B cell (primary cell): ENCODE results near the gene GPRC5D. TPM values are rescaled to one million over a fixed set of nuclear protein-coding genes. Genes with fewer than 3 reads are reported as not detected.

Experiments
- ATAC-seq: fragments of 200-7000 bp; cut with Tn5 transposase; one replicate; pipeline ENCODE4 v1.10.0; 2021; ENCODE audit warnings: low read depth, mild to moderate bottlenecking, moderate number of reproducible peaks, moderate library complexity
- CTCF ChIA-PET: fragments of 350-600 bp; sonication (Branson Sonifier 250); formaldehyde crosslinking; loops from one replicate; lab custom pipeline; 2021; ENCODE audit warnings: antibody characterized with exemption, inconsistent platforms; lab: Charles Lee
- POLR2A ChIA-PET: fragments of 350-600 bp; sonication (Branson Sonifier 250); formaldehyde crosslinking; loops from one replicate; lab custom pipeline; 2021; ENCODE audit warnings: antibody characterized with exemption; lab: Charles Lee
- DNase-seq: peaks from one replicate; pipeline ENCODE4 v3.0.0; 2013
- H2AFZ ChIP-seq: 2 replicates; pipeline ENCODE4 v1.6.1; 2012; ENCODE audit warnings: mild to moderate bottlenecking, low read depth, low read length; ENCODE audit not compliant: insufficient read depth, poor library complexity, severe bottlenecking
- H3K27ac ChIP-seq, 2 donors: 1 replicate in 1 of 2; 2 replicates in 1 of 2; pipeline ENCODE4 v1.5.1; 2012 to 2013; ENCODE audit warnings: low read length in 2 of 2, mild to moderate bottlenecking in 2 of 2, moderate library complexity in 1 of 2
- H3K27me3 ChIP-seq, 4 experiments: fragments of 200-600 bp in 1 of 4; sonication (generic) in 1 of 4; replicated peaks in 1 of 4; 1 replicate in 2 of 4; 2 replicates in 2 of 4; pipeline versions ENCODE4 v1.6.1 to v1.7.0; 2013 to 2016; ENCODE audit warnings: low read length in 3 of 4, mild to moderate bottlenecking in 2 of 4, mixed read lengths in 1 of 4, moderate library complexity in 1 of 4; ENCODE audit not compliant: insufficient read depth in 4 of 4, control insufficient read depth in 3 of 4; ENCODE audit errors: control extremely low read depth in 1 of 4
- H3K36me3 ChIP-seq, 2 experiments: replicated peaks in 1 of 2; 1 replicate in 1 of 2; 2 replicates in 1 of 2; pipeline versions ENCODE4 v1.6.1 to v1.7.1; 2013; ENCODE audit warnings: low read length in 1 of 2; ENCODE audit not compliant: insufficient read depth in 2 of 2, control insufficient read depth in 1 of 2; ENCODE audit errors: control extremely low read depth in 1 of 2, extremely low read depth in 1 of 2
- H3K4me1 ChIP-seq, 2 donors: fragments of 200-600 bp in 1 of 2; sonication (generic) in 1 of 2; 1 replicate in 1 of 2; 2 replicates in 1 of 2; pipeline versions ENCODE4 v1.5.1 to v1.6.1; 2013 to 2017; ENCODE audit warnings: low read length in 2 of 2; ENCODE audit not compliant: control insufficient read depth in 2 of 2, insufficient read depth in 2 of 2
- H3K4me2 ChIP-seq: replicated peaks from 2 replicates; pipeline ENCODE3; 2012; ENCODE audit warnings: mild to moderate bottlenecking, low read depth, low read length; ENCODE audit not compliant: poor library complexity, severe bottlenecking
- H3K4me3 ChIP-seq, 5 experiments: fragments of 200-600 bp in 1 of 5; sonication (generic) in 1 of 5; 1 replicate in 3 of 5; 2 replicates in 2 of 5; pipeline versions ENCODE4 v1.5.1 to v1.7.0; 2011 to 2016; ENCODE audit warnings: low read length in 4 of 5, mild to moderate bottlenecking in 4 of 5, low read depth in 2 of 5, control low read depth in 1 of 5, moderate library complexity in 1 of 5; ENCODE audit not compliant: insufficient read depth in 1 of 5; ENCODE audit errors: control extremely low read depth in 1 of 5, extremely low read depth in 1 of 5
- H3K79me2 ChIP-seq: fragments of 200-600 bp; sonication (generic); one replicate; pipeline ENCODE4 v1.6.0; 2016; ENCODE audit warnings: low read length; ENCODE audit not compliant: control insufficient read depth, insufficient read depth
- H3K9ac ChIP-seq: fragments of 200-600 bp; sonication (generic); 2 replicates; pipeline ENCODE4 v1.6.1; 2017; ENCODE audit warnings: mild to moderate bottlenecking, low read length, moderate library complexity
- H3K9me3 ChIP-seq, 3 donors: one replicate each; pipeline versions ENCODE4 v1.6.1 to v1.7.1; 2013; ENCODE audit warnings: low read length in 2 of 3; ENCODE audit not compliant: control insufficient read depth in 2 of 3, insufficient read depth in 1 of 3; ENCODE audit errors: control extremely low read depth in 1 of 3
- H4K20me1 ChIP-seq: 2 replicates; pipeline ENCODE4 v1.6.0; 2012; ENCODE audit warnings: mild to moderate bottlenecking, low read length; ENCODE audit not compliant: insufficient read depth, control insufficient read depth, poor library complexity, severe bottlenecking
- H3K27ac Mint-ChIP-seq: one replicate; pipeline ENCODE4 v1.8.0; 2021; ENCODE audit warnings: mixed read lengths
- H3K27me3 Mint-ChIP-seq: one replicate; pipeline ENCODE4 v1.8.0; 2021; ENCODE audit warnings: mixed read lengths
- H3K4me1 Mint-ChIP-seq: one replicate; pipeline ENCODE4 v1.8.0; 2021; ENCODE audit warnings: mixed read lengths
- H3K4me3 Mint-ChIP-seq: one replicate; pipeline ENCODE4 v1.8.0; 2021; ENCODE audit warnings: mixed read lengths
- H3K9me3 Mint-ChIP-seq: one replicate; pipeline ENCODE4 v1.8.0; 2022; ENCODE audit warnings: mixed read lengths; ENCODE audit not compliant: insufficient read depth
- CTCF ChIP-seq: fragments of 200-600 bp; IDR thresholded peaks from one replicate; pipeline ENCODE4 v1.8.0; 2022; ENCODE audit warnings: antibody characterized with exemption, mild to moderate bottlenecking
- EZH2 ChIP-seq: IDR thresholded peaks from 2 replicates; pipeline ENCODE4 v1.6.1; 2012; ENCODE audit warnings: borderline replicate concordance, low read depth, mild to moderate bottlenecking, moderate library complexity, low read length; ENCODE audit not compliant: insufficient read depth, poor library complexity, severe bottlenecking
- WGBS: methylation state at CpG from one replicate; pipeline ENCODE4 v1.1.5; 2013; ENCODE audit warnings: missing lambda C conversion rate; ENCODE audit not compliant: insufficient coverage; 5-methylcytosine and 5-hydroxymethylcytosine counted together
- intact Hi-C: fragments of 100-400 bp; cut with micrococcal nuclease; formaldehyde crosslinking; loops from one replicate; pipeline ENCODE4 v1.10.0; 2022
- polyA plus RNA-seq: library from polyadenylated mRNA; depleted of rRNA; stranded (reverse); fragments of >200 nt; gene quantifications from 2 replicates; pipeline ENCODE4 v1.2.3, GENCODE V29; 2012
- total RNA-seq, 2 donors: library from RNA; stranded (reverse); fragments of 120-200 nt in 1 of 2; gene quantifications; 1 replicate in 1 of 2; 2 replicates in 1 of 2; pipeline versions ENCODE4 v1.2.3 to v1.2.4, GENCODE V29; 2013 to 2022

The GPRC5D gene
- total and polyA plus RNA-seq, 2 donors (not counting 1 experiment from before 2014, with no cell fraction given): 0.47 to 7.7 TPM

GRCh38 chr12:12984149-12984548, 32.2 kb upstream of the GPRC5D start:
- Histone ChIP-seq H3K79me2 (no peaks in the 10 kb centered on the region), H3K9ac (no peak overlapping the region), H4K20me1 (no peaks in the 10 kb centered on the region), H3K4me2 (no peak overlapping the region), H3K9me3 (no peaks in the 10 kb centered on the region), H3K27me3 (no peaks in the 10 kb centered on the region), H3K4me3 (no peak overlapping the region), H3K4me1 (no peaks in the 10 kb centered on the region), H3K27ac (no peak overlapping the region), H2AFZ (no peak overlapping the region), H3K36me3 (peaks cover 10 to 15% of the 10 kb centered on the region in 2 experiments)
- Mint-ChIP-seq H3K27ac (no peak overlapping the region), H3K4me1 (no peaks in the 10 kb centered on the region), H3K4me3 (no peak overlapping the region), H3K9me3 (no peaks in the 10 kb centered on the region), H3K27me3 (no peaks in the 10 kb centered on the region)
- intact Hi-C loops: no loop called here
- POLR2A ChIA-PET: no interaction called here
- CTCF ChIA-PET: interaction anchor here (4.2 kb wide), 1 partner anchor 228 kb away, joined by 22 read pairs; no protein-coding TSS in a partner anchor
- no peak for ATAC-seq
- TF ChIP-seq EZH2 (no peak), CTCF (no peak)
- DNase-seq: no peak
- WGBS: 80% methylated on average over 1 of the region's 5 CpGs

- no peak overlapping the region for H2AFZ ChIP-seq
- POLR2A ChIA-PET: no interaction called here
- no peak overlapping the region for H3K4me2 ChIP-seq
- no peaks in the 10 kb centered on the region for H3K79me2 ChIP-seq
- Mint-ChIP-seq H3K4me1 (no peaks in the 10 kb centered on the region), H3K27me3 (no peaks in the 10 kb centered on the region), H3K4me3 (no peak overlapping the region), H3K27ac (no peak overlapping the region), H3K9me3 (no peaks in the 10 kb centered on the region)
- H3K9ac ChIP-seq: no peak overlapping the region
- H3K27me3 ChIP-seq: no peaks in the 10 kb centered on the region
- peak; percentile 21 for TF ChIP-seq CTCF
- no peak for TF ChIP-seq EZH2
- CTCF ChIA-PET: interaction anchor here (4.2 kb wide), 1 partner anchor 228 kb away, joined by 22 read pairs; no protein-coding TSS in a partner anchor
- 73% methylated on average over 3 of the region's 9 CpGs for WGBS
- peaks cover 10 to 15% of the 10 kb centered on the region in 2 experiments for H3K36me3 ChIP-seq
- H4K20me1 ChIP-seq: no peaks in the 10 kb centered on the region
- H3K9me3 ChIP-seq: no peaks in the 10 kb centered on the region
- no peak overlapping the region for H3K27ac ChIP-seq
- ATAC-seq: no peak
- H3K4me3 ChIP-seq: no peak overlapping the region
- no peak for DNase-seq
- intact Hi-C loops: no loop called here
- no peaks in the 10 kb centered on the region for H3K4me1 ChIP-seq
Observed at GRCh38 chr12:12983420-12984035, 31.6 kb upstream of the GPRC5D start.
